ENCODE measurements around the gene C17orf113.
A peak's percentile ranks its signal among the peaks of the same experiment; 100 is the strongest.
"Not testable (repeated sequence)": the region's sequence is repeated elsewhere in the genome, so short reads cannot be mapped to it uniquely, and the experiment has no call there.

The C17orf113 gene

DNA sequence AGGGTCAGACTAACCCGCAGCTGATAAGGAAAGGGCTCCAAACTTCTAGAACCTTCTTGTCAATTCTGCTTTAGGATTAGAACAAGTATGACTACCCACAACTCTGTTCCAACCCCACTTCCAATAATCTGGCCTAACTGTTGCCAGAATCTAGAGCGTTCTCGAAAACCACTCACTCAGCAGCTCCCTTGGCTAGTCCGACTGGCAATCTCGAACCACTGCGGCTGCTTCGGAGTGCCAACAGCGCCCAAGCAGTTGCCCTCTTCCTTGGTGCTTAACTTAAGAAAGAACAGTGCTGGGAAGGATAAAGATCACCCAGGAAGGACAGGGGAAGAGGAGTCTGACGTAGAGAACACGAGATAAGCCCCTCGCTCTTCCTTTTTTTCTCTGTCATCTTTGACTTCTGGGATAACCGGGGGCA lies 34.0 kb downstream of the C17orf113 start:
- DNase-seq, result peak in 1 of 2 donors; percentile 24

DNA sequence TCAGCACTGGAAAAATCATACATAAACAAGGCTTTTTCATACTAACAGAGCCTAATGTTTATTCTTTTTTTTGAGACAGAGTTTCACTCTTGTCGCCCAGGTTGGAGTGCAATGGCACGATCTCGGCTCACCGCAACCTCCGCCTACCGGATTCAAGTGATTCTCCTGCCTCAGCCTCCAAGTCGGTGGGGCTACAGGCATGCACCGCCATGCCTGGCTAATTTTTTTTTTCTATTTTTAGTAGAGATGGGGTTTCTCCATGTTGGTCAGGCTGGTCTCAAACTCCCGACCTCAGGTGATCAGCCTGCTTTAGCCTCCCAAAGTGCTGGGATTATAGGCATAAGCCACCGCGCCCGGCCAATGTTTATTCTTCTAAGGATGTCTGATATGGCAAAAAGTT lies 36.7 kb downstream of the C17orf113 start:
- DNase-seq, result not testable (repeated sequence)

DNA sequence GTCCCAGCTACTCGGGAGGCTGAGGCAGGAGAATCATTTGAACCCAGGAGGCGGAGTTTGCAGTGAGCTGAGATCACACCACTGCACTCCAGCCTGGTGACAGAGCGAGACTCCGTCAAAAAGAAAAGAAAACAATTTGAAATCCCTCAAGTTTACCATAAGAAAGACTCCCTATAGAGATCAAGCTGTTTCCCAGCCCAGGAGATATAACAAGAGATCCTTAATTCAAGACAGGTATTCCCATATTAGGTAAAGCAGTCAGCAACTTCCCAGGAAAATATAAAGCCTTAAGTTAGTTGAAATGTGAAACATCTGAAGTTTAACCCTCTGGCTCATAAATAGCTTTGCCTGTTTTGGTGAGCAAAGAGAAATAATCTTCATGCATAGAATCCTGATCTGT lies 38.0 kb downstream of the C17orf113 start:
- not testable (repeated sequence) for DNase-seq

DNA sequence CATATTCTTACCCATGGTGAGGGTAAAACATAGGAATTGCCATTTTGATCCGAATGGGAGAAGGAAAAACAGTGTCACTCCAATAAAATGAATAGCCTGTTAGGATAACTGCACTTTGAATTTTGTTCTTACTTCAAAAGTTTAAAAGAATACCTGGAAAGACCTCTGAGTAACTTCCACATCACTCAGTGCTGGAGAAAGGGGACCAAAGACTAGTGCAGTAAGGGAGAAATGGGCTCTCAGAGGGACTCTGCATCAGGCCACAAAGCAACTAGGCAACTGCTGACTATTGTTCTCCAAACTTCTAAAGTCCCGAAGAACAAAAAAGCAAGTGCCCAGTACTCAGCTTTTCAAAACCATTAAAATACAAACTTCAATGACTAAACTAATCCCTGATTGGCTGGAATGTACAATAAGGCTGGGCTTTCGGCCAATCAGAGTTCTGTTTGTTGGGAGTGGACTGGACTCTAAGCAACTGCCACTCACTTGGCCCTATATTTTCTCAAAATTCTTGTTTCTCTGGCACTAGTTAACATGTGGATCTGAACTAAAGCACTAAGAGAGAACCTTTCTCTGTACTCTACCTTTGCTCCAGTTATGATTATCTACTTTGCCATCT lies 39.4 kb downstream of the C17orf113 start:
- peak in 1 of 2 donors; percentile 22 for DNase-seq

DNA sequence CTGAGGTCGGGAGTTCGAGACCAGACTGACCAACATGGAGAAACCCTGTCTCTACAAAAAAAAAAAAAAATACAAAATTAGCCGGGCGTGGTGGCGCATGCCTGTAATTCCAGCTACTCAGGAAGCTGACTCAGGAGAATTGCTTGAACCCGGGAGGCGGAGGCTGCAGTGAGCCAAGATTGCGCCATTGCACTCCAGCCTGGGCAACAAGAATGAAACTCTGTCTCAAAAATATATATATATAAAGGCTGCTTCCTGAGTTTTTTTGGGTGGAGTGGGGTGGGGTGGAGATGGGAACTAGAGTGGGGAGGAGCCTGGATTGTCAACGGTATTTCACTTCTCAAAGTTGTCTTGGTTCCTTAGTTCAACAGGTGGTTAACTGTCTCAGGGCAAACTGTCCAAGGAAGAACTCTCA lies 40.1 kb downstream of the C17orf113 start:
- DNase-seq, result peak in 1 of 2 donors; percentile 55

DNA sequence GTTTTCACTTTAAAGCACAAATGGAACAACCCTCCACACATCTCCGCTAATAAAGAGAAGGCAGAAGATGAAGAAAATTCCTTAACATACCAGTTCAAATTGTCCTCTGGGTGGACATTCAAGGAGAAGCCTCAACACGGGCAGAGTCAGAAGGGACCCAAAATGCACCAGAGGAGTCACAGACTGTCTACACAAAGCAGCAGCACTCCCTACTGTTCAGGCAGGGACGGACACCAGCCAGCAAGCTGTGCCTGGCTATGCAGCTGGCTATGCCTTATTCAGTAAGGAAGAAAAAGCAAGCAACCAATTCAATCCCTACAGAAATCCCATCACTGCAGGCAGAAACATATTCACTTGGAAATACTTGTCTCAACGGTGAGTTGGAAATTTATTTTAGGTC lies 41.2 kb downstream of the C17orf113 start:
- DNase-seq, result no peak

DNA sequence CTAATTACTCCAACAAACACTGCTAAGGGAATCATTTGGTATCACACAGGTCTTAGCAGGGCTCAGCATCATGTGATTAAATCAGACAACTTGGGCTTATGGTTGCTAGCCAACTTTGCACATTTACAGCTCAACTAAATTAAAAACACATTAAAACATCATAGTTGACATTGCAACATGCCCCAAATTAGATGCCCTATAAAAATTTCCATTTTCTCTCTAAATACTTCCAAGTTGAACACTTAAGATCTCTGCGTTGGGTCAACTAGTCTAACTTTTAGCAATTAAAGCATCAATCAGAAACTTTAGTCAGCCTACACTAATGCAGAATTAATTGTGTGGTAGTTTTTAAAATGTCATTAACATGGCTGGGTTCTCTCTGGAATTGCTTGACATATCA lies 45.2 kb downstream of the C17orf113 start:
- no peak for DNase-seq

DNA sequence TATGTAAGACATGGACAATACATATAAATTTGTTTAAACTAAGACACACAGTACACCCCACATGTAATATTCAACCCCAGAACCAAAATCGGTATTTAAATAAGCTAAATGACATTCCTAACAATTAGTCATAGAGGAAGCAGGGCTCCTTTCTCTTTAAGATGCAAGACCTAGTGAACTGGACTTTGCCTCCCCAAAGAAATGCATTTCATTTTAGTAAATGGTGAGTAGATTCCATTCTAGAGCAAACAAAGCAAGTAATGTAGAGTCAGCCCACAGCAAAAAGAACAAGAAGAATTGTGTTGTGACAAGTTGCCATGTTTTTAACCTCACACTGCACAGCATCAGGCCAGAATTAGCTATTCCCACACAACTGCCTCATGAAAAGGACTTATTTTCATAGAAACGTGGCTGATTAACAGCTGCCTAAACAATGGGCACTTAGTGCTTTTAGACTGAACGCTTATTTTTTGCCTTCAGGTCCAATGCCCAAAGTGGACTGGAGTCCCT lies 47.6 kb downstream of the C17orf113 start:
- no peak for DNase-seq

DNA sequence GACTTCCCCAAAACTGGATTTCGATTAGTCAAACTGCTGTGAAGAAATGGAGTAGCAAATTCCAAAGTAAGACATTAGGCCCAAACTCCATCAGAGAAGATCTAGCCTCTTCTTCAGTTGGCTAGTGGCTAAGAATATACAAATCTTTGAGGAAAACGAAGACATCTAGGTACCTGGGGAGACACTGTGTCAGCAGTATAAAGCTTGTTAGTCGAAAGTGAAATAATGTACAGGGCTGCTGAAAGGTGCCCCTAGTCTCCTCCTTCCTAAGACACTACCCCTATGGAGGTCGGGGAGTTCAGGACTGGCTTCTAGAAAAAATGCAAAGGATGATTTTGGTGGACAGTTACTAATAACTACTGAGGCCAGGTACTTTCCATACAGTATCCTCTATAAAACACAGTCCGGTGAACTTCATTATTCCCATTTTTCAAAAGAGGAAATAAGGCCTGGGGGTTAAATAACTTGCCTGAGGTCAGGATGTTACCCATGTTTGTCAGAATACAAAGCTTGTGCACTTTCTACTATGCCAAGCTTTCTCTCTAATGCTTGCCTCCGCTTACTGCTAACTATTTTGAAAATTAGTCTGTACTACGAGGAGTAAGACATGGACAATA lies 48.1 kb downstream of the C17orf113 start:
- DNase-seq, result no peak

DNA sequence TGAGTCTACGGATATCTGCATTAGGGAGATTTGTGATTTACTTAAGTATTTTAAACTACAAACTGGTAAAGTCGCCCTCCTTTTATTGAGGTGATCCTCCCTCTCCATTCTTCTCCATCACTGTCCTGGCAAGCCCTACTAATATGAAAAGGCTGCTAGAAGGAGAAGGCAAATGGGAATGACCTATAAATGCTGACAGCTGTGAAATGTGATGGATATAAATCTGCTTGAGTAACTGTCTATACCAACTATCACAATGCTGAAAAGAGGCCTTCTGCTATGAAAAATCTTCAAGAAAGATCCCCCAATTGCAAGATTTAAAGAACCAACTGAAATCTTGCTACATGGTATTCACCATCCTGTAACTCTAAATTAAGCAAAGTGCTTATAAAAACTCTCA lies 48.7 kb downstream of the C17orf113 start:
- no peak for DNase-seq

DNA sequence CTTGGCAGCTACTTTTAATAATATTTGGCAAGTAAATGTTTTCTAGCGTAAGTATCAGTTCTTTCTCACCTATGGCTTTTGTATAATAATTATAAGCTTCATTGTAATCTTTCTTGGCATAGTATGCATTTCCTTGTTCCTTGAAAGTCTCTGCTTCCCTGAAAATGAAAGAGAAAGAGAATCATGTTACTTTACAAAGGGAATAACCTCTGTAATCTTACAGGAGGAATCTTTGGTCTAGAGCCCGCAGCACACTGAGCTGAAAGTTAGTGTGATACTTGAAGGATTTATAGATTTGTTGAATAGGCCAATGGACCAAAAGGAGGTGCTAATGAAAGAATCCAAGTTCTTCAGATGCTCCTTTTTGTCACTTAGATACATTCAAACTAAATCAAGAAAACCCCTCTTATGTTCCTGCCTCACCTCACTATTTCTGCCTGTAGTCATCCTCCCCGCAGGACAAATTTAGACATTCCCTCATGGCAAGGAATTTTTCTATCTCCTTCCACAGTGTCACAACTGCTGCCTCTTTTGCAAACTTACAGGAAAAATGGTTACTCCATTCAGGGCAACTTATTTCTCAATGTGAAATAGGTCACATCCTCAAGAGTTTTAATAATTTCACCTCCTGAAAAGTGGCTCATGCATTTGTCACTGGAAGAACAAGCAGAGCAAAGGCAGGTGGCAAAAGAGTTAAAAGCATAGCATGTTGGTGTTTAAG lies 49.8 kb downstream of the C17orf113 start:
- no peak for DNase-seq

DNA sequence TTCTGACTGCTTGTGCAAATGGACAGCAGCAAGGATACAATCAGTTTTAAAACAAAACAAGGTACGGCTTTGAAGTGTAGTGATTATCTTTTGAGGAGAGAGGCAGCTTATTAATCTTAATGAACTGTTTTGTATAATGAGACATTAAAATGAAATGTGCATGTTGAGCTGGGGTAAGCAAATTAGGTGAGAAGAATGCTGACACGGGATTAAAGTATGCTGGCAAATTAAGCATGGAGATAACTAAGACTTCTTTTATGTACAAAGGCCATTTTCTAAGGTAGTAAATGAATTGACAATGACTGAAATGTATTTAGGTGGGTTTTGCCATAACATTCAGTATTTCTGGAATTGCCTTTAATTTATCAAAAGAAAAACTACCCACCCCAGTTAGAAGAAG lies 51.9 kb downstream of the C17orf113 start:
- DNase-seq, result no peak

DNA sequence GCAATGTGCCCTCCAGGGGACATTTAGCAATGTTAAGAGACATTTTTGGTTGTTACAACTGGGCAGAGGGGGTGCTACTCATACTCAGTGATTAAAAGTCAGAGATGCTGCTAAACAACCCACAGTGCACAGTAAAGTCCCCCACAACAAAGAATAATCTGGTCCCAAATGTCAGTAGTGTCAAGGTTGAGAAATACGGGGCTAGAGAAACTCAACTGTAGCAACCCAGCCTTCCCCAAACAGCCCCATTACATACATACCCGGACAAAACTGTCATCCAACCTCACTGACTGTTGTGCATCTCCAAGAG lies 53.6 kb downstream of the C17orf113 start:
- DNase-seq, result no peak

DNA sequence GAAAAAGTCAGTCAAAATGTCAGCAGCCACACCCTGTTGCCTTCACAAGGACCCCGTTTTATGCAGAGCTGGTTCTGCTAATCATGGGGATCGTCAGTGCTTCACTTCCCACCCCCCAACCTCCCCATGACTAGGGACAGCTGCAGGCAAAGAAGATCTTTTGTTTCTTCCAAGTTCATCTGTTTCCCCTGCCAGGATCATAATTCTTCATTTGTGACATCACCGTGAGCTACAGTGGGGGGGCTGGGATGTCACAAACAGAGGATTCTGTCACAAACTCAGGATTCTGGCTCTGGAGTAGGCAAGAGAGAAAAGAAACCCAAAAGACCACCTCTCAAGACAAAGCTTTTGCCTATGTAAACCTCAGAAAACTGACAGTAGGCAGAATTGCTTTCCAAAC lies 57.8 kb downstream of the C17orf113 start:
- no peak for DNase-seq

DNA sequence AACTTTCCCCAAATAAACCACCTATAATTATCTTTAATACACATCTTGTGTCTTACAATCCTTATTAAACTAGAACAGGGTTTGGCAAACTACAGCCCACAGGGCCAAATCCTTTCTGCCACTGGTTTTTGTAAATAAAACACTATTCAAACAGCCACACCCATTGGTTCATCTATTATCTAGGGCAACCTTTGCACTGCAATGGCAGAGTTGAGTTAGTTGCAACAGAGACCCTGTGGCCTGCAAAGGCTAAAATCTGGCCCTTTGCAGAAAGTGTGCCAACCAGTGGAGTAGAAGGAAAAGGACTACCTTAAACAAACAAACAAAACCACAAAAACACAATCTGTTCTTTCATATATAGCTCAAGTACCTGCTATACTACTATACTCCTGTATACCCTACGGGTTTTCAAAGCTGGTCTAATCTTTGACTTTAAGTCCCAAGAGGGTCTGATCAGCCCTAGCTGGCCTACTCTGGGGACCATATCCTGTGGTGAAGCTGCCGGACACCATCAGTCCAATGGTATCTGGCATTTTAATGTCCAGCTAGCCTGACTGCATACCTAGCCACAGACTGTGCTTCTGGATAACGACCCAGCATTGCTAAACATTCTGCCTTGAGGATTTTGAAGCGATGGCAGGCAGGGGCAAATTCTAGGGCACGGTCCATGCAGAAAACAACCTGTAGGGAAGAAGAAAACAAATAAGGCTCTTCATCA lies 60.5 kb downstream of the C17orf113 start:
- no peak for DNase-seq

DNA sequence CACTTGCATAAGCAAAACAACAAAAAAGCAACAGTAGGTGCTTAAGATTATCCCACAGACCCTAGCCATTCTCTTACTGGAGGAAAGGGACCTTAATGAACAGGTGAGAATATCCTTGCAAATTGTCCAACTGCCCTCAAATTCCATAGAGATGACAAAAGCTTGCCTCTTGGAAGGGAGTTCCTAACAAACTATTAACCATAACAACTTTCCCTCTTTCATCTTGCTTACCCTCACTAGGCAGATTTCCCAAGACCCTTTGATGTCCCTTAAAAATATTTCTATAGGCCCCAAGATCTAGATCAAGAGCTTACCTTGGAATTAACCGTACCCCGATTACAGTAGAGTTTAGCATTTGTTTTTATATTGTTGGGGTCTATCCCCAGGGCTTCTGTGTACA lies 62.0 kb downstream of the C17orf113 start:
- no peak for DNase-seq

All from CD4-positive, alpha-beta T cell treated with Interleukin-4 for 1 hour (primary cell).